Activated CD8-positive, alpha-beta memory T cell treated with anti-CD3 and anti-CD28 coated beads, Interleukin-2, amount 10 ng/mL, durations not matched to agents 7 days and 5 days (primary cell): ENCODE results near the gene LNPEP. TPM values are rescaled to one million over a fixed set of nuclear protein-coding genes. Genes with fewer than 3 reads are reported as not detected.

Experiments used
- ATAC-seq: fragments of 150-1000 bp; cut with Tn5 transposase; one replicate; pipeline ENCODE4 v1.10.0; 2021; ENCODE audit warnings: moderate library complexity
- CTCF ChIA-PET: fragments of 350-600 bp; sonication (Branson Sonifier 250); formaldehyde crosslinking; loops from one replicate; lab custom pipeline; 2021; ENCODE audit warnings: antibody characterized with exemption; lab: Charles Lee
- DNase-seq: peaks from one replicate; pipeline ENCODE4 v3.0.0-alpha.2; 2020
- H3K27ac Mint-ChIP-seq: one replicate; pipeline ENCODE4 v1.8.0; 2021; ENCODE audit warnings: mild to moderate bottlenecking, mixed read lengths
- H3K27me3 Mint-ChIP-seq: one replicate; pipeline ENCODE4 v1.8.0; 2021; ENCODE audit warnings: mixed read lengths
- H3K36me3 Mint-ChIP-seq: one replicate; pipeline ENCODE4 v1.8.0; 2021; ENCODE audit warnings: mild to moderate bottlenecking, mixed read lengths
- H3K4me1 Mint-ChIP-seq: one replicate; pipeline ENCODE4 v1.8.0; 2021; ENCODE audit warnings: mixed read lengths
- H3K4me3 Mint-ChIP-seq: one replicate; pipeline ENCODE4 v1.8.0; 2021; ENCODE audit warnings: mild to moderate bottlenecking, moderate library complexity, mixed read lengths
- H3K9me3 Mint-ChIP-seq: one replicate; pipeline ENCODE4 v1.8.0; 2022; ENCODE audit warnings: low read depth, mixed read lengths
- total RNA-seq, 2 experiments: library from RNA; stranded (reverse); gene quantifications; one replicate each; pipeline ENCODE4 v1.2.3, GENCODE V29; 2021

The LNPEP gene
- total RNA-seq, 2 experiments from 2014 or later, result 67.4 to 80.4 TPM

- no peaks in the 10 kb centered on the region for H3K9me3 Mint-ChIP-seq
- no peak overlapping the region for H3K27ac Mint-ChIP-seq
- peaks cover 3% of the 10 kb centered on the region for H3K36me3 Mint-ChIP-seq
- H3K4me3 Mint-ChIP-seq, result no peak overlapping the region
- no peak for ATAC-seq
- peaks cover 27% of the 10 kb centered on the region for H3K27me3 Mint-ChIP-seq
- DNase-seq, result no peak
- CTCF ChIA-PET, result no interaction called here
- peaks cover 12% of the 10 kb centered on the region for H3K4me1 Mint-ChIP-seq
Measured at GRCh38 chr5:97085459-97086181, 149.7 kb downstream of the LNPEP start.

Other genes with a start within 250 kb of the LNPEP start
- gene ERAP1, start 128.1 kb upstream of the LNPEP start, total RNA-seq, result 100 to 1,000 TPM; 109 to 119 TPM
- gene ERAP2, start 59.6 kb upstream of the LNPEP start, total RNA-seq, result 100 to 1,000 TPM in 1 of 2 experiments, 10 to 100 TPM in 1; 89.3 to 105 TPM
- gene LIX1, start 206.5 kb downstream of the LNPEP start, total RNA-seq, result not detected
- gene RIOK2, start 247.2 kb downstream of the LNPEP start, total RNA-seq, result 10 to 100 TPM; 24.7 to 28.0 TPM